Thyroid gland (tissue), 4 donors: ENCODE data around the gene C1R. TPM values are rescaled to one million over a fixed set of nuclear protein-coding genes. Genes with fewer than 3 reads are reported as not detected.

ENCODE experiments used
- DNase-seq, 2 donors: peaks; one replicate each; pipeline ENCODE4 v3.0.0-alpha.2; 2019
- H3K27ac ChIP-seq, 3 donors: fragments of 200-600 bp; sonication (generic); 1 replicate in 2 of 3; 2 replicates in 1 of 3; pipeline ENCODE4 v1.5.1; 2016 to 2019; ENCODE audit warnings: mild to moderate bottlenecking in 1 of 3, moderate library complexity in 1 of 3
- H3K27me3 ChIP-seq: fragments of 200-600 bp; sonication (generic); one replicate; pipeline ENCODE4 v1.5.1; 2019
- H3K36me3 ChIP-seq, 2 donors: fragments of 200-600 bp; sonication (generic); one replicate each; pipeline ENCODE4 v1.5.1; 2016 to 2019
- H3K4me1 ChIP-seq, 2 donors: fragments of 200-600 bp; sonication (generic); one replicate each; pipeline ENCODE4 v1.5.1; 2017 to 2019
- H3K4me3 ChIP-seq, 3 donors: fragments of 200-600 bp; sonication (generic); replicated peaks in 1 of 3; 1 replicate in 2 of 3; 2 replicates in 1 of 3; pipeline ENCODE4 v1.5.1; 2016; ENCODE audit warnings: mild to moderate bottlenecking in 1 of 3
- H3K9me3 ChIP-seq: fragments of 200-600 bp; sonication (generic); one replicate; pipeline ENCODE4 v1.5.1; 2017
- CTCF ChIP-seq, 6 experiments: fragments of 200-600 bp in 3 of 6; fragments of 450-650 bp in 3 of 6; sonication (generic) in 3 of 6; IDR thresholded peaks; one replicate each; pipeline ENCODE4 v1.5.1; 2016 to 2019; ENCODE audit warnings: antibody characterized with exemption in 6 of 6, mild to moderate bottlenecking in 2 of 6, inconsistent platforms in 1 of 6, moderate library complexity in 1 of 6
- POLR2A ChIP-seq, 2 donors: fragments of 450-650 bp; IDR thresholded peaks; one replicate each; pipeline ENCODE4 v1.6.1; 2017; ENCODE audit warnings: antibody characterized with exemption in 2 of 2, mild to moderate bottlenecking in 2 of 2, moderate library complexity in 1 of 2
- WGBS, 2 donors: methylation state at CpG; one replicate each; pipeline ENCODE4 v1.1.5; 2017; 5-methylcytosine and 5-hydroxymethylcytosine counted together
- intact Hi-C: fragments of 100-400 bp; cut with DNase I; formaldehyde crosslinking; loops from one replicate; pipeline ENCODE4 v1.15.1; 2023
- total RNA-seq, 4 donors: library from RNA; depleted of rRNA; stranded (reverse); fragments of >200 nt; gene quantifications; one replicate each; pipeline ENCODE4 v1.2.3, GENCODE V29; 2016

C1R gene
- total RNA-seq, 4 donors from 2014 or later: 132 to 545 (median 312) TPM

- intact Hi-C loops: no loop called here
- TF ChIP-seq CTCF (IDR thresholded peaks at IDR 0.05) (no peak), POLR2A (IDR thresholded peaks at IDR 0.05) (no peak)
- no peak overlapping the region for H3K27ac ChIP-seq
- no peak overlapping the region for H3K4me3 ChIP-seq
- no peak for DNase-seq
- H3K36me3 ChIP-seq: no peaks in the 10 kb centered on the region
- 79 to 81% methylated on average over 7 of the region's 7 CpGs for WGBS, 2 donors
- H3K9me3 ChIP-seq: no peaks in the 10 kb centered on the region
- no peaks in the 10 kb centered on the region for H3K27me3 ChIP-seq
- H3K4me1 ChIP-seq: no peaks in the 10 kb centered on the region
These were observed 25.1 kb downstream of the C1R start for GRCh38 chr12:7067096-7067495.

- Histone ChIP-seq H3K36me3 (no peaks in the 10 kb centered on the region), H3K9me3 (no peaks in the 10 kb centered on the region), H3K27me3 (no peaks in the 10 kb centered on the region), H3K4me1 (no peaks in the 10 kb centered on the region), H3K4me3 (no peak overlapping the region), H3K27ac (no peak overlapping the region)
- WGBS, 2 donors: 72 to 92% methylated on average over 2 of the region's 2 CpGs
- intact Hi-C loops: no loop called here
- TF ChIP-seq CTCF (IDR thresholded peaks at IDR 0.05) (no peak), POLR2A (IDR thresholded peaks at IDR 0.05) (no peak)
- no peak for DNase-seq
These were observed 25.6 kb downstream of the C1R start for GRCh38 chr12:7066596-7066995.

- intact Hi-C loops: no loop called here
- no peaks in the 10 kb centered on the region for H3K27me3 ChIP-seq
- no peak for DNase-seq
- H3K27ac ChIP-seq: no peak overlapping the region
- H3K4me1 ChIP-seq: peaks cover 0 to 9% of the 10 kb centered on the region in 2 donors
- no peaks in the 10 kb centered on the region for H3K9me3 ChIP-seq
- 91% methylated on average over 7 of the region's 7 CpGs for WGBS, 2 donors
- H3K36me3 ChIP-seq: no peaks in the 10 kb centered on the region
- TF ChIP-seq POLR2A (IDR thresholded peaks at IDR 0.05) (no peak), CTCF (IDR thresholded peaks at IDR 0.05) (no peak)
- H3K4me3 ChIP-seq: no peak overlapping the region
These were observed 27.1 kb downstream of the C1R start for GRCh38 chr12:7065073-7065623.

- 73 to 84% methylated on average over 3 of the region's 3 CpGs for WGBS, 2 donors
- TF ChIP-seq CTCF (IDR thresholded peaks at IDR 0.05) (no peak), POLR2A (IDR thresholded peaks at IDR 0.05) (no peak)
- intact Hi-C loops: loop anchor here (5.0 kb wide), 1 partner anchor 38 kb away; no protein-coding TSS in a partner anchor
- H3K4me3 ChIP-seq: no peak overlapping the region
- no peaks in the 10 kb centered on the region for H3K36me3 ChIP-seq
- H3K27ac ChIP-seq: no peak overlapping the region
- H3K9me3 ChIP-seq: no peaks in the 10 kb centered on the region
- H3K4me1 ChIP-seq: peaks cover 0 to 15% of the 10 kb centered on the region in 2 donors
- H3K27me3 ChIP-seq: no peaks in the 10 kb centered on the region
- no peak for DNase-seq
These were observed 27.7 kb downstream of the C1R start for GRCh38 chr12:7064516-7064915.

- Histone ChIP-seq H3K4me3 (peak overlapping the region in 1 of 3 donors; percentile 12), H3K27me3 (no peaks in the 10 kb centered on the region), H3K4me1 (peaks cover 0 to 15% of the 10 kb centered on the region in 2 donors), H3K27ac (peak overlapping the region in 2 of 3 donors; percentile 67 to 72), H3K36me3 (no peaks in the 10 kb centered on the region), H3K9me3 (no peaks in the 10 kb centered on the region)
- TF ChIP-seq CTCF (IDR thresholded peaks at IDR 0.05) (no peak), POLR2A (IDR thresholded peaks at IDR 0.05) (no peak)
- intact Hi-C loops: loop anchor here (5.0 kb wide), 1 partner anchor 41 kb away; no protein-coding TSS in a partner anchor
- WGBS, 2 donors: 90 to 93% methylated on average over 7 of the region's 7 CpGs
- DNase-seq: no peak
These were observed 30.6 kb downstream of the C1R start for GRCh38 chr12:7061596-7061995.
